ENCODE data around the gene SAAL1. TPM values are rescaled to one million over a fixed set of nuclear protein-coding genes. Genes with fewer than 3 reads are reported as not detected.

SAAL1 gene
- total RNA-seq, 4 donors from 2014 or later: 0.77 to 29.9 (median 12.7) TPM

GRCh38 chr11:18100926-18101656 is 4.8 kb downstream of the SAAL1 start:
- no peak overlapping the region for H3K27ac ChIP-seq
- H3K4me3 ChIP-seq: no peak overlapping the region
- H3K4me1 ChIP-seq: no peaks in the 10 kb centered on the region
- DNase-seq: no peak
- H3K9me3 ChIP-seq: no peaks in the 10 kb centered on the region
- H3K27me3 ChIP-seq: no peaks in the 10 kb centered on the region
- H3K36me3 ChIP-seq: no peaks in the 10 kb centered on the region
- intact Hi-C loops (cut with DNase I; ENCODE audit: low total_unique reads): no loop called here
- TF ChIP-seq POLR2A (IDR thresholded peaks at IDR 0.05) (no peak), CTCF (IDR thresholded peaks at IDR 0.05) (no peak)

GRCh38 chr11:18093959-18094358 is 11.9 kb downstream of the SAAL1 start:
- H3K27me3 ChIP-seq: no peaks in the 10 kb centered on the region
- intact Hi-C loops (cut with DNase I; ENCODE audit: low total_unique reads): no loop called here
- DNase-seq: no peak
- TF ChIP-seq POLR2A (IDR thresholded peaks at IDR 0.05) (no peak), CTCF (IDR thresholded peaks at IDR 0.05) (no peak)
- H3K36me3 ChIP-seq: no peaks in the 10 kb centered on the region
- no peak overlapping the region for H3K27ac ChIP-seq
- H3K4me1 ChIP-seq: no peaks in the 10 kb centered on the region
- H3K9me3 ChIP-seq: no peaks in the 10 kb centered on the region
- H3K4me3 ChIP-seq: no peak overlapping the region

GRCh38 chr11:18091731-18092130 is 14.2 kb downstream of the SAAL1 start:
- H3K27me3 ChIP-seq: no peaks in the 10 kb centered on the region
- no peaks in the 10 kb centered on the region for H3K9me3 ChIP-seq
- intact Hi-C loops (cut with DNase I; ENCODE audit: low total_unique reads): no loop called here
- H3K27ac ChIP-seq: no peak overlapping the region
- no peaks in the 10 kb centered on the region for H3K4me1 ChIP-seq
- H3K36me3 ChIP-seq: no peaks in the 10 kb centered on the region
- no peak for DNase-seq
- TF ChIP-seq CTCF (IDR thresholded peaks at IDR 0.05) (no peak), POLR2A (IDR thresholded peaks at IDR 0.05) (no peak)
- H3K4me3 ChIP-seq: no peak overlapping the region

GRCh38 chr11:18088966-18089365 is 16.9 kb downstream of the SAAL1 start:
- no peaks in the 10 kb centered on the region for H3K36me3 ChIP-seq
- no peak overlapping the region for H3K27ac ChIP-seq
- H3K27me3 ChIP-seq: no peaks in the 10 kb centered on the region
- DNase-seq: no peak
- no peaks in the 10 kb centered on the region for H3K9me3 ChIP-seq
- H3K4me3 ChIP-seq: no peak overlapping the region
- no peaks in the 10 kb centered on the region for H3K4me1 ChIP-seq
- intact Hi-C loops (cut with DNase I; ENCODE audit: low total_unique reads): no loop called here
- no peak for TF ChIP-seq CTCF (IDR thresholded peaks at IDR 0.05)
- TF ChIP-seq POLR2A (IDR thresholded peaks at IDR 0.05): no peak

- Histone ChIP-seq H3K4me3 (no peak overlapping the region), H3K4me1 (no peaks in the 10 kb centered on the region), H3K27ac (no peak overlapping the region), H3K9me3 (no peaks in the 10 kb centered on the region), H3K36me3 (no peaks in the 10 kb centered on the region), H3K27me3 (no peaks in the 10 kb centered on the region)
- intact Hi-C loops (cut with DNase I; ENCODE audit: low total_unique reads): no loop called here
- DNase-seq: no peak
- no peak for TF ChIP-seq POLR2A (IDR thresholded peaks at IDR 0.05)
- no peak for TF ChIP-seq CTCF (IDR thresholded peaks at IDR 0.05)
Observed at GRCh38 chr11:18088366-18088765, 17.5 kb downstream of the SAAL1 start.

Data from uterus (tissue), 4 donors.